AG04449 (cell line): Measurements from ENCODE around the gene TAS2R16.

Experiments
- CTCF ChIA-PET: fragments of 350-600 bp; formaldehyde crosslinking; extraction: SDS; loops from one replicate; lab custom pipeline; 2021; ENCODE audit warnings: antibody characterized with exemption; lab: Yijun Ruan, JAX
- POLR2A ChIA-PET: fragments of 400-600, 350-600 bp; formaldehyde crosslinking; extraction: SDS; loops from one replicate; lab custom pipeline; 2020; ENCODE audit warnings: antibody characterized with exemption, inconsistent platforms; lab: Yijun Ruan, JAX
- DNase-seq: peaks from one replicate; pipeline ENCODE4 v3.0.0-alpha.2; 2010; ENCODE audit warnings: low read depth, low spot score
- H3K4me3 ChIP-seq: 2 replicates; pipeline ENCODE4 v1.5.1; 2011; ENCODE audit warnings: low read depth, mild to moderate bottlenecking, control low read depth, low read length
- TF ChIP-seq, protein P1 (sequence below): IDR thresholded peaks from one replicate; pipeline ENCODE4 v1.5.1; 2011; ENCODE audit warnings: mild to moderate bottlenecking, moderate library complexity, low read length, control low read depth, inconsistent platforms; ENCODE audit not compliant: insufficient read depth; ENCODE audit errors: missing control alignments

Gene TAS2R16, protein sequence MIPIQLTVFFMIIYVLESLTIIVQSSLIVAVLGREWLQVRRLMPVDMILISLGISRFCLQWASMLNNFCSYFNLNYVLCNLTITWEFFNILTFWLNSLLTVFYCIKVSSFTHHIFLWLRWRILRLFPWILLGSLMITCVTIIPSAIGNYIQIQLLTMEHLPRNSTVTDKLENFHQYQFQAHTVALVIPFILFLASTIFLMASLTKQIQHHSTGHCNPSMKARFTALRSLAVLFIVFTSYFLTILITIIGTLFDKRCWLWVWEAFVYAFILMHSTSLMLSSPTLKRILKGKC

GRCh38 chr7:122995600-122995999 is at the start of gene TAS2R16:
TSS of gene TAS2R16 (minus strand) at chr7:122995700. CDS start at chr7:122995634, 66 bp downstream.
- no peak for DNase-seq
- H3K4me3 ChIP-seq: no peak within 1 kb of the TSS
- ChIA-PET POLR2A (no interaction called here), CTCF (no interaction called here)
- TF ChIP-seq, protein P1, sequence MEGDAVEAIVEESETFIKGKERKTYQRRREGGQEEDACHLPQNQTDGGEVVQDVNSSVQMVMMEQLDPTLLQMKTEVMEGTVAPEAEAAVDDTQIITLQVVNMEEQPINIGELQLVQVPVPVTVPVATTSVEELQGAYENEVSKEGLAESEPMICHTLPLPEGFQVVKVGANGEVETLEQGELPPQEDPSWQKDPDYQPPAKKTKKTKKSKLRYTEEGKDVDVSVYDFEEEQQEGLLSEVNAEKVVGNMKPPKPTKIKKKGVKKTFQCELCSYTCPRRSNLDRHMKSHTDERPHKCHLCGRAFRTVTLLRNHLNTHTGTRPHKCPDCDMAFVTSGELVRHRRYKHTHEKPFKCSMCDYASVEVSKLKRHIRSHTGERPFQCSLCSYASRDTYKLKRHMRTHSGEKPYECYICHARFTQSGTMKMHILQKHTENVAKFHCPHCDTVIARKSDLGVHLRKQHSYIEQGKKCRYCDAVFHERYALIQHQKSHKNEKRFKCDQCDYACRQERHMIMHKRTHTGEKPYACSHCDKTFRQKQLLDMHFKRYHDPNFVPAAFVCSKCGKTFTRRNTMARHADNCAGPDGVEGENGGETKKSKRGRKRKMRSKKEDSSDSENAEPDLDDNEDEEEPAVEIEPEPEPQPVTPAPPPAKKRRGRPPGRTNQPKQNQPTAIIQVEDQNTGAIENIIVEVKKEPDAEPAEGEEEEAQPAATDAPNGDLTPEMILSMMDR: no peak

DNA sequence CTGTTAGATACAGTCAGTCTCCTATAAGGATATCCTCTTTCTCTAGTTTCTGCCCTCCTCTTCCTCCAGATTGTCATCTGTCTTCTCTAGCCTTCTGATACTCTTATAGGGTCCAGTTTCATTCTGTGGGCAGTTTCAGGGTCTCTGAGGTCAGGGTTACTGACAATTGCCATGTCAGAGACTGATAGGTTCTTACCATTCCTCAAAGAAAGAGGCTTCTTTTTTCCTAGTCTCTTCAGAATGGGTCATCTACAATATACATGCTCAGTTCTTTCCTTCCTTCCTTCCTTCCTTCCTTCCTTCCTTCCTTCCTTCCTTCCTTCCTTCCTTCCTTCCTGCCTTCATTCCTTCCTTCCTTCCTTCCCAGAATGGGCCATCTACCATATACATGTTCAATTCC is 48.1 kb upstream of the TAS2R16 start:
- TF ChIP-seq, protein P1: no peak
- no peak overlapping the region for H3K4me3 ChIP-seq
- CTCF ChIA-PET: no interaction called here
- DNase-seq: no peak
- POLR2A ChIA-PET: no interaction called here

- ChIA-PET CTCF (no interaction called here), POLR2A (no interaction called here)
- no peak for DNase-seq
- no peak overlapping the region for H3K4me3 ChIP-seq
- TF ChIP-seq, protein P1: no peak
Measured at GRCh38 chr7:123041101-123041500, 45.6 kb upstream of the TAS2R16 start.

GRCh38 chr7:123039269-123039668 is 43.8 kb upstream of the TAS2R16 start:
- ChIA-PET CTCF (no interaction called here), POLR2A (no interaction called here)
- no peak for DNase-seq
- TF ChIP-seq, protein P1: no peak
- no peak overlapping the region for H3K4me3 ChIP-seq

- DNase-seq: no peak
- ChIA-PET CTCF (no interaction called here), POLR2A (no interaction called here)
- TF ChIP-seq, protein P1: no peak
- H3K4me3 ChIP-seq: no peak overlapping the region
Measured at GRCh38 chr7:123034106-123034505, 38.6 kb upstream of the TAS2R16 start.

- CTCF ChIA-PET: no interaction called here
- no peak overlapping the region for H3K4me3 ChIP-seq
- TF ChIP-seq, protein P1: no peak
- DNase-seq: no peak
- POLR2A ChIA-PET: no interaction called here
Measured at GRCh38 chr7:123030631-123031030, 35.1 kb upstream of the TAS2R16 start.
